PC-9 (cell line): ENCODE measurements around the gene HCST.

Source experiments
- EZH2 ChIP-seq: fragments of 200-600 bp; sonication (generic); IDR thresholded peaks from 2 replicates; pipeline ENCODE4 v1.8.0; 2017; ENCODE audit warnings: antibody characterized with exemption, low read depth
- TF ChIP-seq, protein P1 (sequence below): fragments of 200-600 bp; sonication (generic); conservative IDR thresholded peaks from 2 replicates; pipeline ENCODE4 v1.6.1; 2017; ENCODE audit warnings: mixed run types, antibody characterized with exemption, mild to moderate bottlenecking, moderate library complexity

- TF ChIP-seq EZH2: no peak
- TF ChIP-seq, protein P1, sequence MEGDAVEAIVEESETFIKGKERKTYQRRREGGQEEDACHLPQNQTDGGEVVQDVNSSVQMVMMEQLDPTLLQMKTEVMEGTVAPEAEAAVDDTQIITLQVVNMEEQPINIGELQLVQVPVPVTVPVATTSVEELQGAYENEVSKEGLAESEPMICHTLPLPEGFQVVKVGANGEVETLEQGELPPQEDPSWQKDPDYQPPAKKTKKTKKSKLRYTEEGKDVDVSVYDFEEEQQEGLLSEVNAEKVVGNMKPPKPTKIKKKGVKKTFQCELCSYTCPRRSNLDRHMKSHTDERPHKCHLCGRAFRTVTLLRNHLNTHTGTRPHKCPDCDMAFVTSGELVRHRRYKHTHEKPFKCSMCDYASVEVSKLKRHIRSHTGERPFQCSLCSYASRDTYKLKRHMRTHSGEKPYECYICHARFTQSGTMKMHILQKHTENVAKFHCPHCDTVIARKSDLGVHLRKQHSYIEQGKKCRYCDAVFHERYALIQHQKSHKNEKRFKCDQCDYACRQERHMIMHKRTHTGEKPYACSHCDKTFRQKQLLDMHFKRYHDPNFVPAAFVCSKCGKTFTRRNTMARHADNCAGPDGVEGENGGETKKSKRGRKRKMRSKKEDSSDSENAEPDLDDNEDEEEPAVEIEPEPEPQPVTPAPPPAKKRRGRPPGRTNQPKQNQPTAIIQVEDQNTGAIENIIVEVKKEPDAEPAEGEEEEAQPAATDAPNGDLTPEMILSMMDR: no peak
These were observed 41.3 kb downstream of the HCST start for GRCh38 chr19:35943321-35944301.
